HEK293 (cell line): Measurements from ENCODE around the gene DYNC1I1.

Source experiments
- BCL11A ChIP-seq: fragments of 450-650 bp; formaldehyde crosslinking; IDR thresholded peaks from 2 replicates; pipeline ENCODE4 v1.5.1; 2016; ENCODE audit warnings: low read depth, missing biosample characterization, missing genetic modification characterization
- CTCF ChIP-seq: fragments of 450-650 bp; formaldehyde crosslinking; IDR thresholded peaks from 2 replicates; pipeline ENCODE4 v1.5.1; 2016; ENCODE audit warnings: missing biosample characterization, missing genetic modification characterization
- REPIN1 ChIP-seq: fragments of 450-650 bp; formaldehyde crosslinking; IDR thresholded peaks from 2 replicates; pipeline ENCODE4 v1.5.1; 2017; ENCODE audit warnings: missing biosample characterization, missing genetic modification characterization, low read depth
- REST ChIP-seq: fragments of 450-650 bp; formaldehyde crosslinking; IDR thresholded peaks from 2 replicates; pipeline ENCODE4 v1.5.1; 2016; ENCODE audit warnings: missing biosample characterization, missing genetic modification characterization
- SP2 ChIP-seq: fragments of 450-650 bp; formaldehyde crosslinking; IDR thresholded peaks from 2 replicates; pipeline ENCODE4 v1.5.1; 2016; ENCODE audit warnings: missing biosample characterization, missing genetic modification characterization
- ZBTB8A ChIP-seq: fragments of 450-650 bp; formaldehyde crosslinking; IDR thresholded peaks from 2 replicates; pipeline ENCODE4 v1.5.1; 2016; ENCODE audit warnings: missing biosample characterization, missing genetic modification characterization
- ZNF19 ChIP-seq: fragments of 450-650 bp; formaldehyde crosslinking; IDR thresholded peaks from 2 replicates; pipeline ENCODE4; 2016; ENCODE audit warnings: missing biosample characterization, missing genetic modification characterization, low read depth
- ZNF529 ChIP-seq: fragments of 450-650 bp; formaldehyde crosslinking; IDR thresholded peaks from 2 replicates; pipeline ENCODE4 v1.5.1; 2017; ENCODE audit warnings: missing genetic modification characterization, missing biosample characterization; ENCODE audit not compliant: insufficient replicate concordance
- ZNF585B ChIP-seq: fragments of 450-650 bp; formaldehyde crosslinking; IDR thresholded peaks from 2 replicates; pipeline ENCODE4 v1.5.1; 2016; ENCODE audit warnings: missing biosample characterization, missing genetic modification characterization
- ZNF654 ChIP-seq: fragments of 450-650 bp; formaldehyde crosslinking; IDR thresholded peaks from 2 replicates; pipeline ENCODE4 v1.5.1; 2016; ENCODE audit warnings: low read depth, missing biosample characterization, missing genetic modification characterization
- ZNF658 ChIP-seq: fragments of 450-650 bp; formaldehyde crosslinking; IDR thresholded peaks from 2 replicates; pipeline ENCODE4; 2016; ENCODE audit warnings: missing biosample characterization, missing genetic modification characterization

- no peak for TF ChIP-seq CTCF (tag by site-specific recombination)
- no peak for TF ChIP-seq ZNF19
- TF ChIP-seq REST (tag by site-specific recombination) = no peak
- TF ChIP-seq REPIN1 (tag by site-specific recombination) = no peak
- TF ChIP-seq ZNF658 (tag by site-specific recombination) = no peak
- no peak for TF ChIP-seq SP2
- no peak for TF ChIP-seq ZNF585B
- no peak for TF ChIP-seq BCL11A (tag by site-specific recombination)
- no peak for TF ChIP-seq ZNF654
- no peak for TF ChIP-seq ZBTB8A (tag by site-specific recombination)
- TF ChIP-seq ZNF529 (tag by site-specific recombination) = no peak
These were observed 253.7 kb downstream of the DYNC1I1 start for GRCh38 chr7:96026010-96026409.
